Osteoblast (primary cell): ENCODE results near the gene POLA2. TPM values are rescaled to one million over a fixed set of nuclear protein-coding genes. Genes with fewer than 3 reads are reported as not detected.
A peak's percentile ranks its signal among the peaks of the same experiment; 100 is the strongest.

ENCODE experiments used
- DNase-seq: peaks from one replicate; pipeline ENCODE4 v3.0.0; 2011; ENCODE audit warnings: low spot score, mixed read lengths; ENCODE audit not compliant: insufficient read length; ENCODE audit errors: missing footprints
- H2AFZ ChIP-seq: 2 replicates; pipeline ENCODE4 v1.6.0; 2011; ENCODE audit warnings: mild to moderate bottlenecking, low read length
- H3K27ac ChIP-seq: 2 replicates; pipeline ENCODE4 v1.5.1; 2011; ENCODE audit warnings: mild to moderate bottlenecking, low read depth, low read length, moderate library complexity
- H3K27me3 ChIP-seq: 2 replicates; pipeline ENCODE4 v1.6.0; 2012; ENCODE audit warnings: mild to moderate bottlenecking, control low read depth, inconsistent platforms, low read length, moderate library complexity; ENCODE audit not compliant: insufficient read depth
- H3K36me3 ChIP-seq: 2 replicates; pipeline ENCODE4 v1.5.1; 2011; ENCODE audit warnings: mild to moderate bottlenecking, low read length, control low read depth, moderate library complexity; ENCODE audit not compliant: insufficient read depth
- H3K4me1 ChIP-seq: 2 replicates; pipeline ENCODE4 v1.5.1; 2011; ENCODE audit warnings: mild to moderate bottlenecking, low read length, control low read depth, moderate library complexity; ENCODE audit not compliant: insufficient read depth
- H3K4me2 ChIP-seq: 2 replicates; pipeline ENCODE4 v1.6.0; 2011; ENCODE audit warnings: mild to moderate bottlenecking, low read length; ENCODE audit not compliant: insufficient read depth
- H3K4me3 ChIP-seq: fragments of 200-600 bp; sonication (generic); 3 replicates; pipeline ENCODE4 v1.5.1; 2012; ENCODE audit warnings: mild to moderate bottlenecking, low read length, inconsistent platforms; ENCODE audit not compliant: insufficient read depth
- H3K79me2 ChIP-seq: 2 replicates; pipeline ENCODE4 v1.6.0; 2012; ENCODE audit warnings: mild to moderate bottlenecking, low read length, control low read depth, inconsistent platforms; ENCODE audit not compliant: insufficient read depth
- H3K9me3 ChIP-seq: 2 replicates; pipeline ENCODE4 v1.5.1; 2011; ENCODE audit warnings: low read depth, low read length, control low read depth
- H4K20me1 ChIP-seq: 2 replicates; pipeline ENCODE4 v1.6.0; 2012; ENCODE audit warnings: mild to moderate bottlenecking, low read length, control low read depth; ENCODE audit not compliant: insufficient read depth
- CTCF ChIP-seq: IDR thresholded peaks from 2 replicates; pipeline ENCODE4 v1.5.1; 2011; ENCODE audit warnings: mild to moderate bottlenecking, low read depth, low read length, moderate library complexity; ENCODE audit errors: extremely low read depth
- total RNA-seq: library from RNA; depleted of rRNA; stranded (reverse); fragments of >200 nt; gene quantifications from 2 replicates; pipeline ENCODE4 v1.2.3, GENCODE V29; 2012

POLA2 gene
- total RNA-seq, 1 donor: 4.3 TPM

- no peak overlapping the region for H2AFZ ChIP-seq
- no peaks in the 10 kb centered on the region for H3K27me3 ChIP-seq
- peak; percentile 45 for DNase-seq
- H3K79me2 ChIP-seq: peaks cover 23% of the 10 kb centered on the region
- H3K4me2 ChIP-seq: no peak overlapping the region
- peaks cover 5% of the 10 kb centered on the region for H3K4me1 ChIP-seq
- H4K20me1 ChIP-seq: peaks cover 27% of the 10 kb centered on the region
- H3K4me3 ChIP-seq: no peak overlapping the region
- no peaks in the 10 kb centered on the region for H3K9me3 ChIP-seq
- no peak for TF ChIP-seq CTCF
- peaks cover 22% of the 10 kb centered on the region for H3K36me3 ChIP-seq
- H3K27ac ChIP-seq: no peak overlapping the region
These were observed 63.7 kb downstream of the POLA2 start for GRCh38 chr11:65325435-65325834.

- H3K27me3 ChIP-seq: no peaks in the 10 kb centered on the region
- no peak for TF ChIP-seq CTCF
- H3K4me3 ChIP-seq: no peak overlapping the region
- H3K9me3 ChIP-seq: no peaks in the 10 kb centered on the region
- peaks cover 7% of the 10 kb centered on the region for H3K36me3 ChIP-seq
- H4K20me1 ChIP-seq: peaks cover 11% of the 10 kb centered on the region
- H3K79me2 ChIP-seq: peaks cover 7% of the 10 kb centered on the region
- no peak overlapping the region for H3K27ac ChIP-seq
- no peak overlapping the region for H2AFZ ChIP-seq
- H3K4me1 ChIP-seq: peaks cover 5% of the 10 kb centered on the region
- H3K4me2 ChIP-seq: no peak overlapping the region
- no peak for DNase-seq
These were observed 65.3 kb downstream of the POLA2 start for GRCh38 chr11:65327021-65327420.

GRCh38 chr11:65329478-65329877, 67.7 kb downstream of the POLA2 start:
- Histone ChIP-seq H3K9me3 (no peaks in the 10 kb centered on the region), H3K27me3 (no peaks in the 10 kb centered on the region), H3K4me1 (peaks cover 6% of the 10 kb centered on the region), H3K27ac (no peak overlapping the region), H3K4me3 (no peak overlapping the region), H4K20me1 (peaks cover 3% of the 10 kb centered on the region), H3K4me2 (peak overlapping the region; percentile 56), H3K79me2 (peaks cover 8% of the 10 kb centered on the region), H3K36me3 (no peaks in the 10 kb centered on the region), H2AFZ (peak overlapping the region; percentile 53)
- DNase-seq: no peak
- TF ChIP-seq CTCF: no peak

GRCh38 chr11:65329944-65330403, 68.2 kb downstream of the POLA2 start:
- no peak overlapping the region for H3K27ac ChIP-seq
- H3K9me3 ChIP-seq: no peaks in the 10 kb centered on the region
- H3K4me2 ChIP-seq: peak overlapping the region; percentile 56
- H2AFZ ChIP-seq: peak overlapping the region; percentile 53
- H3K79me2 ChIP-seq: peaks cover 13% of the 10 kb centered on the region
- no peaks in the 10 kb centered on the region for H3K36me3 ChIP-seq
- DNase-seq: peak; percentile 86
- H4K20me1 ChIP-seq: peaks cover 8% of the 10 kb centered on the region
- TF ChIP-seq CTCF: peak; percentile 89
- peaks cover 10% of the 10 kb centered on the region for H3K4me1 ChIP-seq
- no peaks in the 10 kb centered on the region for H3K27me3 ChIP-seq
- H3K4me3 ChIP-seq: no peak overlapping the region
